ENCODE measurements around the gene INO80.

Gene INO80

DNA sequence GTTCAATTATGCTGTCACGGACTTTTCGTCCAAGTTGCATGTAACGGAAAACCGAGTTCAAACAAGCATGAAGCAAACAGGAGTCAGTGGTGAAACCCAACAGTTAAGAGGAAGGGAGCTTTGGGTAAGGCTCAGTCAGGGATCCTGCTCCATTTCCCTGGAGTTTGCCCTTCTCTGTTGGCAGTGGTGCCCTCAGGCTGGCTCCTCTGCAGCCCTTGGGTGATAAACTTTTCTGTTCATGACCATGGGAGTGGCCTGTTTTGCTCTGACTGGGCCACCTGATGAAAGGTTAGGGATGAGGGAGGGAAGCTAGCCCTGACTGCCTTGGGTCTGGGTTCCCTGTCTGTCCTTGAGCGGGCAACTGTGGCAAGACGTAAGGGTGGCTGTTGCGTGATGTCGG is 146.7 kb downstream of the INO80 start:
- H3K4me1 ChIP-seq (ENCODE audit: control insufficient read depth, insufficient read depth, low read depth, low read length), result peaks cover 4% of the 10 kb centered on the region
- peaks cover 0 to 5% of the 10 kb centered on the region in 2 experiments for H3K27me3 ChIP-seq (ENCODE audit: control insufficient read depth in 1 of 2, insufficient read depth in 1 of 2, low read length in 2 of 2)
- H3K4me3 ChIP-seq (ENCODE audit: insufficient read depth in 1 of 2, low read depth in 1 of 2, low read length in 2 of 2), result no peak overlapping the region
- H2BK5ac ChIP-seq (ENCODE audit: low read depth, low read length, poor library complexity, severe bottlenecking), result no peak overlapping the region
- H2AFZ ChIP-seq (ENCODE audit: low read depth, low read length), result no peak overlapping the region
- no peak overlapping the region for H3K23ac ChIP-seq (ENCODE audit: low read length in 2 of 2)
- H3K79me1 ChIP-seq (replicated peaks; ENCODE audit: low read length, poor library complexity, severe bottlenecking), result no peaks in the 10 kb centered on the region
- H2AK5ac ChIP-seq (ENCODE audit: low read length, severe bottlenecking), result no peak overlapping the region
- H3K9ac ChIP-seq (ENCODE audit: low read length), result no peak overlapping the region
- H4K8ac ChIP-seq (ENCODE audit: low read length), result peak overlapping the region; percentile 20
- no peak overlapping the region for H2BK15ac ChIP-seq (ENCODE audit: low read depth, poor library complexity, severe bottlenecking)
- 96% methylated on average over 8 of the region's 8 CpGs for WGBS
- H3K4me2 ChIP-seq (ENCODE audit: low read length, poor library complexity, severe bottlenecking), result no peak overlapping the region
- peaks cover 2 to 3% of the 10 kb centered on the region in 2 experiments for H3K36me3 ChIP-seq (ENCODE audit: control insufficient read depth in 1 of 2, insufficient read depth in 2 of 2, low read depth in 1 of 2, low read length in 2 of 2)
- H2BK12ac ChIP-seq (ENCODE audit: low read length in 2 of 2), result no peak overlapping the region
- H3K9me3 ChIP-seq (ENCODE audit: control insufficient read depth, low read length), result no peaks in the 10 kb centered on the region
- no peak overlapping the region for H3K4ac ChIP-seq (ENCODE audit: low read depth in 1 of 2, low read length in 2 of 2)
- H2BK120ac ChIP-seq (ENCODE audit: low read depth, low read length), result no peak overlapping the region
- no peak for DNase-seq
- no peak overlapping the region for H3K14ac ChIP-seq (ENCODE audit: low read length in 2 of 2)
- no peak overlapping the region for H3K27ac ChIP-seq (ENCODE audit: low read length, poor library complexity, severe bottlenecking)
- no peak overlapping the region for H3K18ac ChIP-seq (ENCODE audit: low read depth in 1 of 2, low read length in 2 of 2)
- peak overlapping the region; percentile 53 for H4K91ac ChIP-seq (ENCODE audit: low read length)

DNA sequence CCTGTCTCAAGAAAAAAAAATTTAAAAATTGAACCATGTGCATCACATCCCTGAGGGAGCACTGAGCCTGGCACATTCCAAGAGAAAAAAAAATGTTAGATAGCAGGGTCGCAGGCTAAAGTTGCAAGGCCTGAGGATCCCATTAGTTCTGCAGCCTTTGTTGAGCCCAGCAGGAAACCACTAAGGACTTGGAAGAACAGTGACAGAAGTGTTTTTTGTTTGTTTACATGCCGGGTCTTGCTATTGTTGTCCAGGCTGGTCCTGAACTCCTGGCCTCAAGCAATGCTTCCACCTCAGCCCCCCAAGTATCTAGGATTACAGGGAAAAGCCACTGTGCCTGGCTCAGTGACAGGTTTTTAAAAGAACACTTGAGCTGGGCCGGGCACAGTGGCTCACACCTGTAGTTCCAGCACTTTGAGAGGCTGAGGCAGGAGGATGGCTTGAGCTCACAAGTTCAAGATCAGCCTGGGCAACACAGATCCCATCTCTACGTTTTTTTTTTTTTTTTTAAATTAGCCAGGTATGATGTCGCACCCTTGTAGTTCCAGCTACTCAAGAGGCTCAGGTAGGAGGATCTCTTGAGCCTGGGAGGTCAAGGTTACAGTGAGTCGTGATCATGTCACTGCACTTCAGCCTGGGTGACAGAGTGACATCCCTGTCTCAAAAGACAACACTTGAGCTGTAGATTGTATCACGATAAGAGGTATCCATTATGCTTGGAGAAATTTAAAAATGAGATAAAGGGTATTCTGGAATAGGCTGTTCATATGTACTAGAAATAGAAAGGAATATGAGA is 147.6 kb downstream of the INO80 start:
- Histone ChIP-seq H3K36me3 (ENCODE audit: control insufficient read depth in 1 of 2, insufficient read depth in 2 of 2, low read depth in 1 of 2, low read length in 2 of 2) (peaks cover 0 to 3% of the 10 kb centered on the region in 2 experiments), H3K4me3 (ENCODE audit: insufficient read depth in 1 of 2, low read depth in 1 of 2, low read length in 2 of 2) (no peak overlapping the region), H2BK5ac (ENCODE audit: low read depth, low read length, poor library complexity, severe bottlenecking) (no peak overlapping the region), H2AFZ (ENCODE audit: low read depth, low read length) (no peak overlapping the region), H3K9me3 (ENCODE audit: control insufficient read depth, low read length) (no peaks in the 10 kb centered on the region), H3K4me2 (ENCODE audit: low read length, poor library complexity, severe bottlenecking) (no peak overlapping the region), H2AK5ac (ENCODE audit: low read length, severe bottlenecking) (no peak overlapping the region), H4K8ac (ENCODE audit: low read length) (no peak overlapping the region), H3K79me1 (replicated peaks; ENCODE audit: low read length, poor library complexity, severe bottlenecking) (no peaks in the 10 kb centered on the region), H3K27ac (ENCODE audit: low read length, poor library complexity, severe bottlenecking) (no peak overlapping the region), H2BK12ac (ENCODE audit: low read length in 2 of 2) (peak overlapping the region in 1 of 2 experiments; percentile 1), H3K4ac (ENCODE audit: low read depth in 1 of 2, low read length in 2 of 2) (no peak overlapping the region), H3K27me3 (ENCODE audit: control insufficient read depth in 1 of 2, insufficient read depth in 1 of 2, low read length in 2 of 2) (peaks cover 0 to 9% of the 10 kb centered on the region in 2 experiments), H3K23ac (ENCODE audit: low read length in 2 of 2) (no peak overlapping the region), H3K9ac (ENCODE audit: low read length) (no peak overlapping the region), H4K91ac (ENCODE audit: low read length) (peak overlapping the region; percentile 2), H3K4me1 (ENCODE audit: control insufficient read depth, insufficient read depth, low read depth, low read length) (peaks cover 4% of the 10 kb centered on the region), H3K14ac (ENCODE audit: low read length in 2 of 2) (no peak overlapping the region), H3K18ac (ENCODE audit: low read depth in 1 of 2, low read length in 2 of 2) (no peak overlapping the region), H2BK120ac (ENCODE audit: low read depth, low read length) (no peak overlapping the region), H2BK15ac (ENCODE audit: low read depth, poor library complexity, severe bottlenecking) (no peak overlapping the region)
- WGBS, result 77% methylated on average over 7 of the region's 7 CpGs
- DNase-seq, result no peak

- H4K91ac ChIP-seq (ENCODE audit: low read length), result no peak overlapping the region
- no peaks in the 10 kb centered on the region for H3K79me1 ChIP-seq (replicated peaks; ENCODE audit: low read length, poor library complexity, severe bottlenecking)
- 88% methylated on average over 10 of the region's 13 CpGs for WGBS
- H3K4me2 ChIP-seq (ENCODE audit: low read length, poor library complexity, severe bottlenecking), result no peak overlapping the region
- H3K9me3 ChIP-seq (ENCODE audit: control insufficient read depth, low read length), result no peaks in the 10 kb centered on the region
- no peak overlapping the region for H3K9ac ChIP-seq (ENCODE audit: low read length)
- H3K27ac ChIP-seq (ENCODE audit: low read length, poor library complexity, severe bottlenecking), result no peak overlapping the region
- peaks cover 0 to 25% of the 10 kb centered on the region in 2 experiments for H3K27me3 ChIP-seq (ENCODE audit: control insufficient read depth in 1 of 2, insufficient read depth in 1 of 2, low read length in 2 of 2)
- H2AK5ac ChIP-seq (ENCODE audit: low read length, severe bottlenecking), result no peak overlapping the region
- H3K4ac ChIP-seq (ENCODE audit: low read depth in 1 of 2, low read length in 2 of 2), result peak overlapping the region in 1 of 2 experiments; percentile 20
- H2BK15ac ChIP-seq (ENCODE audit: low read depth, poor library complexity, severe bottlenecking), result no peak overlapping the region
- no peak overlapping the region for H2BK5ac ChIP-seq (ENCODE audit: low read depth, low read length, poor library complexity, severe bottlenecking)
- H3K4me1 ChIP-seq (ENCODE audit: control insufficient read depth, insufficient read depth, low read depth, low read length), result peaks cover 5% of the 10 kb centered on the region
- no peak overlapping the region for H3K18ac ChIP-seq (ENCODE audit: low read depth in 1 of 2, low read length in 2 of 2)
- H3K4me3 ChIP-seq (ENCODE audit: insufficient read depth in 1 of 2, low read depth in 1 of 2, low read length in 2 of 2), result no peak overlapping the region
- H2AFZ ChIP-seq (ENCODE audit: low read depth, low read length), result no peak overlapping the region
- H3K36me3 ChIP-seq (ENCODE audit: control insufficient read depth in 1 of 2, insufficient read depth in 2 of 2, low read depth in 1 of 2, low read length in 2 of 2), result no peaks in the 10 kb centered on the region
- H2BK120ac ChIP-seq (ENCODE audit: low read depth, low read length), result no peak overlapping the region
- no peak for DNase-seq
- no peak overlapping the region for H4K8ac ChIP-seq (ENCODE audit: low read length)
- no peak overlapping the region for H3K23ac ChIP-seq (ENCODE audit: low read length in 2 of 2)
- no peak overlapping the region for H3K14ac ChIP-seq (ENCODE audit: low read length in 2 of 2)
- H2BK12ac ChIP-seq (ENCODE audit: low read length in 2 of 2), result peak overlapping the region in 1 of 2 experiments; percentile 43
Observed at GRCh38 chr15:40964634-40965033, 151.4 kb downstream of the INO80 start.

DNA sequence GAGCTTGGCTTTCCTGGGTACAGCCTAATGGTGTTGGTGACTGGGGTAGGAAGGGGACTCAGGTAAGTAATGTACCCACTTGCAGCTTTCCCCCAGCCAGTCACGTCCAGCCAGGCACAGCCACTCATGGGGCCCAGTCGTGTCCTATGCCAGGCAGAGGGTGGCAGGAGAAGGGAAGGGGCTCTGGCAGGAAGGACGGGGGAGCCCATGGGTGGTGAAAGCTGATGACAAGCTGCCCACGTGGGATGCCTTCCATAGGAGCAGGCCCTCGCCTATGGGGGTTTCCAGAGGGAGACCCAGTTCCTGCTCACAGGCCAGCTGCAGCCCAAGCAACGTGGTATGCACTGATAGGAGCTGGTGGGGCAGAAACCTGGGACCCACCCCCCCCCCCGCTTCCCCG is 152.1 kb downstream of the INO80 start:
- H3K4me1 ChIP-seq (ENCODE audit: control insufficient read depth, insufficient read depth, low read depth, low read length), result peaks cover 6% of the 10 kb centered on the region
- H2BK5ac ChIP-seq (ENCODE audit: low read depth, low read length, poor library complexity, severe bottlenecking), result no peak overlapping the region
- H3K79me1 ChIP-seq (replicated peaks; ENCODE audit: low read length, poor library complexity, severe bottlenecking), result no peaks in the 10 kb centered on the region
- H2BK12ac ChIP-seq (ENCODE audit: low read length in 2 of 2), result peak overlapping the region in 1 of 2 experiments; percentile 15
- H3K4ac ChIP-seq (ENCODE audit: low read depth in 1 of 2, low read length in 2 of 2), result no peak overlapping the region
- H3K14ac ChIP-seq (ENCODE audit: low read length in 2 of 2), result no peak overlapping the region
- H3K36me3 ChIP-seq (ENCODE audit: control insufficient read depth in 1 of 2, insufficient read depth in 2 of 2, low read depth in 1 of 2, low read length in 2 of 2), result no peaks in the 10 kb centered on the region
- H3K18ac ChIP-seq (ENCODE audit: low read depth in 1 of 2, low read length in 2 of 2), result peak overlapping the region in 1 of 2 experiments; percentile 29
- 95% methylated on average over 5 of the region's 8 CpGs for WGBS
- no peak overlapping the region for H2AFZ ChIP-seq (ENCODE audit: low read depth, low read length)
- no peak overlapping the region for H3K9ac ChIP-seq (ENCODE audit: low read length)
- no peak overlapping the region for H2BK15ac ChIP-seq (ENCODE audit: low read depth, poor library complexity, severe bottlenecking)
- H3K27me3 ChIP-seq (ENCODE audit: control insufficient read depth in 1 of 2, insufficient read depth in 1 of 2, low read length in 2 of 2), result peaks cover 0 to 25% of the 10 kb centered on the region in 2 experiments
- no peak overlapping the region for H3K4me2 ChIP-seq (ENCODE audit: low read length, poor library complexity, severe bottlenecking)
- H4K91ac ChIP-seq (ENCODE audit: low read length), result no peak overlapping the region
- H3K4me3 ChIP-seq (ENCODE audit: insufficient read depth in 1 of 2, low read depth in 1 of 2, low read length in 2 of 2), result no peak overlapping the region
- no peak overlapping the region for H3K23ac ChIP-seq (ENCODE audit: low read length in 2 of 2)
- H2BK120ac ChIP-seq (ENCODE audit: low read depth, low read length), result no peak overlapping the region
- no peak overlapping the region for H2AK5ac ChIP-seq (ENCODE audit: low read length, severe bottlenecking)
- no peak overlapping the region for H4K8ac ChIP-seq (ENCODE audit: low read length)
- DNase-seq, result no peak
- H3K9me3 ChIP-seq (ENCODE audit: control insufficient read depth, low read length), result no peaks in the 10 kb centered on the region
- no peak overlapping the region for H3K27ac ChIP-seq (ENCODE audit: low read length, poor library complexity, severe bottlenecking)
